ENCODE measurements around the gene RIPOR2.
"Not testable (repeated sequence)": the region's sequence is repeated elsewhere in the genome, so short reads cannot be mapped to it uniquely, and the experiment has no call there.

RIPOR2 gene

GRCh38 chr6:24925661-24926060 is 10.1 kb downstream of the RIPOR2 start:
- no peak for DNase-seq

GRCh38 chr6:24924580-24925356 is 11.0 kb downstream of the RIPOR2 start:
- no peak for DNase-seq

DNA sequence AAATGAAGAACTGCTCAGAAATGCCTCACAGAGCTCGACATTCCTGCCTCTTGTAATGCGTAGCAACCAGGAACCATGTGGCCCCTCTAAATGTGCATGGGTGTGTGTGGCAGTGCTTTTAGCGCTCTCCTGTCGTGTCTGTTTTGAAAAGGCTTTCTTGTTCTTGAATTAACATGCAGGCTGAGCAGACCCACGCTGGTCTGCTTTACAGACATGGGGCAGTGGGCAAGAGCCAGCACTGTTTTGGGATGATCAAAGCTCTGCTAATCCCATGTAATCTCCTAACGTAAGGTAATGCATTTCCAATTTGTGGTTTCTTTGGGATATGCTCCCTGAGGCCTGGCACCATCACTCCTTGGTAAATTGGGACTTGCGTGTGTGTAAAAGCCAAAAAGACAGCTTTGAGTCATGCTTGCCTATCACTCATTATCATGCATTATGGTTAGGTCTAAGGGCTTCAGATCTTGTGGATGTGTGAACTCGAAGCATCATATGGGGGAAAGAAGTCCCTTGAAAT is 11.8 kb downstream of the RIPOR2 start:
- DNase-seq = no peak

DNA sequence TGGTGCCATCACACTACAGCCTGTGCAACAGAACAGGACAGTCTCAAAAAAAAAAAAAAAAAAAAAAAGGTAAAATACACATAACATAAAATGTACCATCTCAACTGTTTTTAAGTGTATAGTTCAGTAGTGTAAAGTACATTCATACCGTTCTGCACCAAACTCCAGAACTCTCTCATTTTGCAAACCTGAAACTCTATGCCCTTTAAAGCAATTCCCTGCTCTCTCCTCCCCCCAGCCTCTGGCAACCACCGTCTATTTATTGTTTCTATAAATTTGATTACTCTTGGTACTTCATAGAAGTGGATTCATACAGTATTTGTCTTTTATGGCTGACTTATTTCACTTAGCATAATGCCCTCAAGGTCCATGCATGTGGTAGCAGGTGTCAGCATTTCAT is 12.9 kb downstream of the RIPOR2 start:
- DNase-seq = no peak

GRCh38 chr6:24922170-24922569 is 13.6 kb downstream of the RIPOR2 start:
- no peak for DNase-seq

GRCh38 chr6:24920136-24920535 is 15.6 kb downstream of the RIPOR2 start:
- no peak for DNase-seq

GRCh38 chr6:24919056-24919892 is 16.5 kb downstream of the RIPOR2 start:
- peak; percentile 43 for DNase-seq

- DNase-seq = no peak
Observed at GRCh38 chr6:24918641-24919055, 17.1 kb downstream of the RIPOR2 start.

- DNase-seq = no peak
Observed at GRCh38 chr6:24916496-24916895, 19.3 kb downstream of the RIPOR2 start.

GRCh38 chr6:24915641-24916040 is 20.1 kb downstream of the RIPOR2 start:
- no peak for DNase-seq

- not testable (repeated sequence) for DNase-seq
Observed at GRCh38 chr6:24914082-24914481, 21.7 kb downstream of the RIPOR2 start.

- DNase-seq = no peak
Observed at GRCh38 chr6:24911796-24912382, 23.9 kb downstream of the RIPOR2 start.

DNA sequence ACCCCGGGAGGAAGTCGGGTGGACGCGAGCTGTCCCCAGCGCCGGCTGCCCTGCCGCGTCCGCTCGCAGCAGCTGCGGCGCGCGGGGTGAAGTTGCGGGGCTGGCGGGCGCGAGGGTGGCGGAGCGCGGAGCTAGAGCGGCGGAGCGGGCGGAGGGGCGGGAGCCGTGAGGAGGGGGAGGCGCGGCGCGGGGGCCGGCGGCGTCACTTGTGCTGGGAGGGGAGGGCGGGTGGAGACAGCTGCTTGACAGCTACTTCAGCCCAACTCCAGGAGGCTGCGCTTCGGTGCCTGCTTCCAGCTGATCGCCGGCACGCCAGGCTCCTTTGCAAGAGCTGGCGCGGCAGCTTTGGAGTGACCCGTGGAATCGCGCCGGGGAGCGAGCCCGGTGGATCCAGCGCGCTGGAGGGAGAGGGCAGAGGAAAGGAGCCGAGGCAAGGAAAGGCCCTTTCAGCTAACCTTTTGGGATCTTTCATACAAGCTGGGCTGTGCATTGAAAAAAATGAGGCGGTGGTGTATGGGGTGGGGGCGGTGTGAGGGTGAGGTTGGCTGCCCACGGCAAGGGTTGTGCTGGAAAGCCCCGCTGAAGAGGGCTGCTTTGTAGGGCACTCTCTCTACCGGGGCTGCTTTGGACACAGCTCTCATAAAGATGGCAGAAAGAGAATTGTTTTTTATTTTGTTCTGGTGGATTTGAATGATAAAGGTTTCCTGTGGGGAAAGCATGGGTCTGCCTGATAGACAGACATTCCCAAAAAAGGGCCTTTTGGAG is 24.6 kb downstream of the RIPOR2 start:
- DNase-seq = peak; percentile 58

GRCh38 chr6:24910331-24910960 is 25.3 kb downstream of the RIPOR2 start:
- DNase-seq = peak; percentile 80

DNA sequence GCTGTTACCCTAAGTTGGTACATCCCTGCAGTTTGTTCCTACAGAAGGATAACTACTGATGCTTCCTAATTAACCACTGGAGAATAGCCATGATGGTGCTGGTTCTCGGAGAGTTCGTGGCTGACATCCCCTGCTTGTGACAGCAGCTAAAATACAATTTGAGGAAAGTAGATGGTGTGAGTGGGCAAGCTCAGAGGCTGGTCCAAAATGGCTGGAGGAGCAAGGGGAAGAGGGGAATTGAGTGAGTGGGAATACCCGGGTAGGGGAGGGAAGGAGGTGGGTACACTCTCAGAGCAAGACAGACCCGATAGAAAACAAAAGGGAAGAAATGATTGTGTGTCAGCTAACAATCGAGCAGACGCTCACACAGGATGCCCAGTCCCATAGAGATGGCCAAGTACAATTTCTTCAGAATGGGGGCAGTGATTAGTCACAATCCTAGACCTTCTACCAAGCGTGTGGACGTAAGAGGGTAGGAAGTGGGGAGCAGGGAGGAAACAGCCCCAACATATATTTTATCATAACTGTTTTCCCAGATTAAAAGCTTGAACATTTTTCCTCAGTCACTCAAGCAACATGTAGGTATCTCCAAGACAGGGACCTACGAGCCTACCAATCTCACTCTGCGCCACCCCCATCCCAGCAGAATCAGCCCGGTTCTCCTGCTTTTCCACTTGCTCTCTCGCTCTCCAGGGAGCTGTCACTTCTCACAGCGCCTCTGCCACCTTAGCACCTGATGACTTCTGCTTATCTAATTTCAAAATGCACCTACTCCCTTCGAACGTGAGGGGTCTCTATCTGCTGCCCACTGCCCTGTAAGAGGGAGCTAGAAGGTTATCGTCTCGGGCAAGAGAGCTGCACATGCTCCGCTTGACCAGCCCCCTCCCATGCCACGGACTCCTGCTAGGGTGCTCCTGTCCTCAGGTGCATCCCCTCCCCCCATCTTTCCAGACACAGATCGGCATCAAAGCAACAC is 26.2 kb downstream of the RIPOR2 start:
- no peak for DNase-seq

- no peak for DNase-seq
Observed at GRCh38 chr6:24908650-24909035, 27.1 kb downstream of the RIPOR2 start.

DNA sequence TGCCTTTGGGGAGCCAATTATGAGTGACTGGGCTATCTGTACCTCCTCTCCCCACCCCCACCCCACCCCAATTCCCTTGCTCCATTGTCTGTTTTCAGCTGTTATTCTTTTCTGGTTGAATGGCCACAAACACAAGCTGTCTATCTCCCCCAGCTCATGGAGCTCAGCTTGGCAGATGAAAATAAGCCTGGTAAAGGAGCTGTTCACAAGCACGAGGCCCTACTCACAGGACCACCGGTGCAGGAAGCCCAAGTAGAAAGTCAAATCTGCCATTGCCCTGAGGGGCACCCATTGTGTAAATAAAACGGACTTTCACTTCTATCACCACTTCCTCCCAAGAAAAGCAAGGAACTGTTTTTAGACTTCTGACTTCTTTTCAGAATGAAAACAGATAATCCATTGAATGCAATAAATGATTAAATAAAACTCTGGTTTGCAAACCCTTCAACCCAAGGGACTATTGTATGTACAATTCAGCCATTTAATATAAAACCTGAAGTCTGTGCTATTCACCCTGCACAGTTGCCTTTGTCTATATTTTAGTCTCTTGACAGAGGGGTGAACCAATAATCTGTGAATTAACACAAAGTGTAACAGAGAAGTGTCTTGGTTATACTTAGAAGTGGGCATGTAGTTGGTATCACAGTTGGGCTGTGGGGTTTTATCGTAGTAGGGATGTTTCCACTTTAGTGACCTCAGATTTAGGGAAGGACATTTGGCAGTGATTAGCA is 27.7 kb downstream of the RIPOR2 start:
- no peak for DNase-seq

DNA sequence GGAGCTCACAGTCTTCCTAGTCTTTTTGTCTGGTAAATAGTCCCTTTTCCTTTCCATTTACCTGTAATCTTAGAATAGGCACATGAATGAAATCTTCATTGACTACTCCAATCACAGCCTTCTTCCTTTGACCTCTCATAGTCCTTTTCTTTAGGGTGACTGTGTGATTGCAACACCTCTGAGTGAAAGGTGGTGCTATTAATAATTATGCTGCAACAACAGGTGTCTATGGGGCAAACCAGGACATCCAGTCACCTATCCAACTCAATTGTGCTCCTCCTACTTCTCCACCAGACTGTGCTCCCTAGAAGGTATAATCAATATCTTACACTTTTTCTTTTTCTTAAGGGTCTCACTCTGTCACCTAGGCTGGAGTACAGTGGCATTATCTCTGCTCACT is 29.4 kb downstream of the RIPOR2 start:
- DNase-seq = no peak

- DNase-seq = no peak
Observed at GRCh38 chr6:24905483-24905882, 30.3 kb downstream of the RIPOR2 start.

- no peak for DNase-seq
Observed at GRCh38 chr6:24903681-24904080, 32.1 kb downstream of the RIPOR2 start.

All from right kidney (tissue), 1 donor.